MCF 10A (cell line): ENCODE results near the gene RAI1. TPM values are rescaled to one million over a fixed set of nuclear protein-coding genes. Genes with fewer than 3 reads are reported as not detected.

Experiments
- BruUV-seq: library from RNA; stranded (reverse); fragments of 400-500 nt; replicated peaks from 2 replicates; lab custom pipeline; 2021; lab: Mats Ljungman, UMichigan
- CTCF ChIA-PET: fragments of 300-600 bp; sonication (Branson Sonifier 250); formaldehyde crosslinking; extraction: SDS; loops from one replicate; lab custom pipeline; 2021; ENCODE audit warnings: antibody characterized with exemption, inconsistent platforms; lab: Yijun Ruan, JAX
- POLR2A ChIA-PET: fragments of 300-600, 350-650 bp; sonication (Branson Sonifier 250); formaldehyde crosslinking; extraction: SDS; loops from one replicate; lab custom pipeline; 2020; ENCODE audit warnings: antibody characterized with exemption, inconsistent platforms; lab: Yijun Ruan, JAX
- DNase-seq: peaks from one replicate; pipeline ENCODE4 v3.0.0-alpha.2; 2018; ENCODE audit not compliant: unreplicated experiment
- H3K27ac Mint-ChIP-seq: one replicate; pipeline ENCODE4 v1.8.0; 2022; ENCODE audit warnings: mild to moderate bottlenecking, low read depth, mixed read lengths; ENCODE audit not compliant: unreplicated experiment
- H3K27me3 Mint-ChIP-seq: one replicate; pipeline ENCODE4 v1.8.0; 2022; ENCODE audit warnings: mixed read lengths; ENCODE audit not compliant: insufficient read depth, unreplicated experiment
- H3K36me3 Mint-ChIP-seq: one replicate; pipeline ENCODE4 v1.8.0; 2022; ENCODE audit warnings: mild to moderate bottlenecking, moderate library complexity, mixed read lengths; ENCODE audit not compliant: insufficient read depth, unreplicated experiment
- H3K4me1 Mint-ChIP-seq: one replicate; pipeline ENCODE4 v1.8.0; 2022; ENCODE audit warnings: mixed read lengths; ENCODE audit not compliant: insufficient read depth, unreplicated experiment
- H3K4me3 Mint-ChIP-seq: one replicate; pipeline ENCODE4 v1.8.0; 2022; ENCODE audit warnings: mild to moderate bottlenecking, moderate library complexity, mixed read lengths; ENCODE audit not compliant: unreplicated experiment
- H3K9me3 Mint-ChIP-seq: one replicate; pipeline ENCODE4 v1.8.0; 2022; ENCODE audit warnings: mixed read lengths; ENCODE audit not compliant: unreplicated experiment
- intact Hi-C: fragments of 100-400 bp; cut with micrococcal nuclease; formaldehyde crosslinking; loops from 2 replicates; pipeline ENCODE4 v1.14.1; 2022
- total RNA-seq: library from RNA; stranded (reverse); gene quantifications from 2 replicates; pipeline ENCODE4 v1.2.3, GENCODE V29; 2022
- TF ChIP-seq, protein P1 (sequence below): fragments of 200-600 bp; IDR thresholded peaks from one replicate; pipeline ENCODE4 v1.8.0; 2022; ENCODE audit warnings: antibody characterized with exemption, mild to moderate bottlenecking; ENCODE audit not compliant: unreplicated experiment

RAI1 gene
- total RNA-seq, 1 experiment from 2014 or later: 30.4 TPM

DNA sequence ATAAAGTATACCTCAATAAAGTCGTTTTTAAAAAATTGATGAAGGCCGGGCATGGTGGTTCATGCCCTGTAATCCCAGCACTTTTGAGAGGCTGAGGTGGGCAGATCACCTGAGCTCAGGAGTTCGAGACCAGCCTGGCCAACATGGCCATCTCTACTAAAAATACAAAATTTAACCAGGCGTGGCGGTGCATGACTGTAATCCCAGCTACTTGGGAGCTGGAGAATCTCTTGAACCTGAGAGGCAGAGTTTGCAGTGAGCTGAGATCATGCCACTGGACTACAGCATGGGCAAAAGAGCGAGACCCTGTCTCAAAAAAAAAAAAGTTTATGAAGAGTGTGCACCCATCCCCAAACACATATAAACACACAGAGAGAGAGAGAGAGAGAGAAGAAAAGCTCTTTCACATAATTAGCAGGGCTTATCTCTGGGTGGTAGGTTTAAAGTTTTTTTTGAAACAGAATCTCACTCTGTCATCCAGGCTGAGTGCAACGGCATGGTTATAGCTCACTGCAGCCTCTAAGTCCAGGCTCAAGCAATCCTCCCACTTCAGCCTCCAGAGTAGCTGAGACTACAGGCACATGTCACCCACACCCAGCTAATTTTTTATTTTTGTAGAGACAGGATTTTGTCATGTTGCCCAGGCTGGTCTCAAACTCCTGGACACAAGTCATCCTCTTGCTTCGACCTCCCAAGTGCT lies 152.6 kb downstream of the RAI1 start:
- CTCF ChIA-PET: interaction anchor here (0.6 to 0.7 kb wide), 2 partner anchors 138 to 566 kb away, joined by 3 to 5 read pairs; no protein-coding TSS in a partner anchor
- no peak for DNase-seq
- H3K9me3 Mint-ChIP-seq: no peaks in the 10 kb centered on the region
- H3K27me3 Mint-ChIP-seq: no peaks in the 10 kb centered on the region
- no TSS peak for BruUV-seq
- intact Hi-C loops: no loop called here
- POLR2A ChIA-PET: interaction anchor here (0.6 to 6.7 kb wide), 2 partner anchors 10 to 461 kb away, joined by 3 to 151 read pairs; no protein-coding TSS in a partner anchor
- TF ChIP-seq, protein P1, sequence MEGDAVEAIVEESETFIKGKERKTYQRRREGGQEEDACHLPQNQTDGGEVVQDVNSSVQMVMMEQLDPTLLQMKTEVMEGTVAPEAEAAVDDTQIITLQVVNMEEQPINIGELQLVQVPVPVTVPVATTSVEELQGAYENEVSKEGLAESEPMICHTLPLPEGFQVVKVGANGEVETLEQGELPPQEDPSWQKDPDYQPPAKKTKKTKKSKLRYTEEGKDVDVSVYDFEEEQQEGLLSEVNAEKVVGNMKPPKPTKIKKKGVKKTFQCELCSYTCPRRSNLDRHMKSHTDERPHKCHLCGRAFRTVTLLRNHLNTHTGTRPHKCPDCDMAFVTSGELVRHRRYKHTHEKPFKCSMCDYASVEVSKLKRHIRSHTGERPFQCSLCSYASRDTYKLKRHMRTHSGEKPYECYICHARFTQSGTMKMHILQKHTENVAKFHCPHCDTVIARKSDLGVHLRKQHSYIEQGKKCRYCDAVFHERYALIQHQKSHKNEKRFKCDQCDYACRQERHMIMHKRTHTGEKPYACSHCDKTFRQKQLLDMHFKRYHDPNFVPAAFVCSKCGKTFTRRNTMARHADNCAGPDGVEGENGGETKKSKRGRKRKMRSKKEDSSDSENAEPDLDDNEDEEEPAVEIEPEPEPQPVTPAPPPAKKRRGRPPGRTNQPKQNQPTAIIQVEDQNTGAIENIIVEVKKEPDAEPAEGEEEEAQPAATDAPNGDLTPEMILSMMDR: no peak
- H3K36me3 Mint-ChIP-seq: no peaks in the 10 kb centered on the region
- no peak overlapping the region for H3K27ac Mint-ChIP-seq
- peaks cover 40% of the 10 kb centered on the region for H3K4me1 Mint-ChIP-seq
- no peak overlapping the region for H3K4me3 Mint-ChIP-seq

DNA sequence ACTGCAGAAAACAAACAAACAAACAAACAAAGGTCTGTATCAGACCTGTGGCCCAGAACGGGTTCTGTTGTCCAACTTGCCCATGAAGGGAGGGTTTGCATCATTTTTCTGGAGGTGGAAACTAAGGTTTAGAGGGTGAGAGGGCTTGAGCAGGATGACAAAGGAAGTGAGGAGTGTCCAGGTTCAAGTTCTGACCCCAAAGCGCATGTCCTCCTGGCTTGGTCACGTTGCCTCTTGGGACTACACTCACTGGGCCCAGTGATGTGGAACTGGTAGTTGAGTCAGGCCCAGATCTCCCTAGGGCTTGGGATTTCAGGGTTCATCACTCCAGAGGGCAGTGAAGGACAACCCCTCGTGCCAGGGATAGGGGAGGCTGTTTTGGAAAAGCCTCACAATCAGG lies 153.7 kb downstream of the RAI1 start:
- intact Hi-C loops: no loop called here
- H3K9me3 Mint-ChIP-seq: no peaks in the 10 kb centered on the region
- no peak for DNase-seq
- peak overlapping the region; percentile 73 for H3K4me3 Mint-ChIP-seq
- H3K27me3 Mint-ChIP-seq: no peaks in the 10 kb centered on the region
- H3K27ac Mint-ChIP-seq: peak overlapping the region; percentile 23
- H3K4me1 Mint-ChIP-seq: peaks cover 39% of the 10 kb centered on the region
- no peaks in the 10 kb centered on the region for H3K36me3 Mint-ChIP-seq
- ChIA-PET POLR2A (interaction anchor here (0.6 to 6.7 kb wide), 3 partner anchors 11 to 240 kb away, joined by 3 to 151 read pairs (median 32); no protein-coding TSS in a partner anchor), CTCF (interaction anchor here (0.6 kb wide), 1 partner anchor 313 kb away, joined by 3 read pairs; no protein-coding TSS in a partner anchor)
- no TSS peak for BruUV-seq
- TF ChIP-seq, protein P1: no peak

DNA sequence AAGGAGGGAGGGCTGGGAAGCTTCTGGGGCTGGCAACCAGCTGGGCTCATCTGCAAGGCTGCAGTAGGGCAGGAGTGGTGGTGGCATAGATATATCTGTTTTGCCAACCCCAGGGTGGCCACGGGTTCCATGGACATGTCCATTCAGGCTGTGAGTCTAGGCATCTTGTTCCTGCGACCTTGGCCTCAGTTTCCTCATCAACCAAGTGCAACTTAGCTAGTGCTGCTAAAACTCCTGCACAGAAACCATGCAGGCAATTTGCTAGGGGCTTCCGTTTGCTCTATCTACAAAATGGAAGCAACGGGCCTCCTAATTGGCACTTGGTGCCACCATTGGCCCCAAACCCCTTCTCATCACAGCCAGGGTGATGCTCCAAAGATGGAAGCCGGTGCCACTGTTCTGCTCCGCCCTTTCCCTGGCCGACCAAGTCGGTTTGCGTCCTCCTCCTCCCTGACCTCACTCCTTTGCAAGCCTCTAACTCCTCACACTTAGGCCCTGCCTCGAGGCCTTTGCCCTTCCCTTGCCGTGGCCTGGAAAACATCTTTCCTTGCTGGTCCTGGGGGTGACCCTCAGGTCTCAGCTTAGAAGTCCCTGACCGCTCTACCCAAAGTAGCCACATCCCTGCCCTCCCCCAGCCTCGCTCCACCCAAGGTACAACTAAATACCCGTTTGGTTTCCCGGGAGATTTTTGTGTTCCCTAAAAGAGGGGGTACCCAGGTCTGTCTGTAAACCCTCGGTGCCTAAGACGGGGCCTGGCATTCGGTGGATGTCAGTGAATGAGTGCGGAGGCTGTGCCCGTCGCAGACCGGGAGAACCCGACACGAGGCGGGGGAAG lies 154.4 kb downstream of the RAI1 start:
- TSS peak; percentile 30 for BruUV-seq
- DNase-seq: no peak
- no peaks in the 10 kb centered on the region for H3K9me3 Mint-ChIP-seq
- intact Hi-C loops: loop anchor here (2.0 kb wide), 1 partner anchor 13 kb away; no protein-coding TSS in a partner anchor
- ChIA-PET POLR2A (interaction anchor here (0.5 to 6.7 kb wide), 24 partner anchors 11 to 539 kb away, joined by 3 to 151 read pairs (median 5); partner anchors contain the start of genes ALKBH5, DRC3, PEMT and TOM1L2), CTCF (interaction anchor here (0.6 to 1.2 kb wide), 6 partner anchors 14 to 314 kb away, joined by 3 to 4 read pairs (median 3); no protein-coding TSS in a partner anchor)
- no peaks in the 10 kb centered on the region for H3K36me3 Mint-ChIP-seq
- no peaks in the 10 kb centered on the region for H3K27me3 Mint-ChIP-seq
- TF ChIP-seq, protein P1: no peak
- H3K27ac Mint-ChIP-seq: peak overlapping the region; percentile 66
- H3K4me1 Mint-ChIP-seq: peaks cover 39% of the 10 kb centered on the region
- peak overlapping the region; percentile 73 for H3K4me3 Mint-ChIP-seq
